Stomach (tissue), 9 donors: Measurements from ENCODE around the gene ROCK2. TPM values are rescaled to one million over a fixed set of nuclear protein-coding genes. Genes with fewer than 3 reads are reported as not detected.
"Not testable (repeated sequence)": the region's sequence is repeated elsewhere in the genome, so short reads cannot be mapped to it uniquely, and the experiment has no call there.

Source experiments
- DNase-seq, 2 donors: peaks; one replicate each; pipeline versions ENCODE4 v3.0.0 to v3.0.0-alpha.2; 2013 to 2019
- H3K27ac ChIP-seq, 5 donors: fragments of 200-600 bp in 4 of 5; sonication (generic) in 4 of 5; one replicate each; pipeline ENCODE4 v1.5.1; 2013 to 2019; ENCODE audit warnings: mild to moderate bottlenecking in 1 of 5, moderate library complexity in 1 of 5
- H3K27me3 ChIP-seq, 3 donors: fragments of 200-600 bp; sonication (generic); one replicate each; pipeline ENCODE4 v1.5.1; 2017 to 2019; ENCODE audit warnings: mixed run types in 1 of 3
- H3K36me3 ChIP-seq, 4 donors: fragments of 200-600 bp; sonication (generic); 1 replicate in 3 of 4; 2 replicates in 1 of 4; pipeline ENCODE4 v1.5.1; 2016 to 2019
- H3K4me1 ChIP-seq, 4 donors: fragments of 200-600 bp; sonication (generic); one replicate each; pipeline ENCODE4 v1.5.1; 2016 to 2019
- H3K4me3 ChIP-seq, 4 donors: fragments of 200-600 bp; sonication (generic) in 3 of 4; one replicate each; pipeline ENCODE4 v1.5.1; 2016 to 2019; ENCODE audit warnings: mild to moderate bottlenecking in 1 of 4
- H3K9me3 ChIP-seq, 4 donors: fragments of 200-600 bp; sonication (generic); one replicate each; pipeline ENCODE4 v1.5.1; 2016 to 2019
- CTCF ChIP-seq, 7 experiments: fragments of 450-650 bp in 4 of 7; fragments of 200-600 bp in 3 of 7; sonication (generic) in 3 of 7; IDR thresholded peaks; one replicate each; pipeline ENCODE4 v1.5.1; 2016 to 2019; ENCODE audit warnings: antibody characterized with exemption in 7 of 7, control low read depth in 2 of 7, mild to moderate bottlenecking in 1 of 7
- EP300 ChIP-seq: sonication (generic); formaldehyde crosslinking; IDR thresholded peaks from one replicate; pipeline ENCODE4 v1.6.1; 2017; ENCODE audit warnings: antibody characterized with exemption
- POLR2A ChIP-seq, 4 donors: fragments of 450-650 bp; IDR thresholded peaks; one replicate each; pipeline ENCODE4 v1.6.1; 2016; ENCODE audit warnings: antibody characterized with exemption in 4 of 4, control low read depth in 2 of 4, mild to moderate bottlenecking in 1 of 4, moderate library complexity in 1 of 4
- POLR2AphosphoS5 ChIP-seq, 3 donors: sonication (generic); formaldehyde crosslinking; IDR thresholded peaks; one replicate each; pipeline ENCODE4 v1.6.1; 2016; ENCODE audit warnings: antibody characterized with exemption in 3 of 3
- WGBS, 5 donors: extraction: QIAGEN DNeasy Blood & Tissue Kit in 3 of 5; methylation state at CpG; one replicate each; pipeline versions ENCODE4 v1.1.5 to v1.1.7; 2013 to 2018; 5-methylcytosine and 5-hydroxymethylcytosine counted together
- intact Hi-C: fragments of 100-400 bp; cut with DNase I; formaldehyde crosslinking; loops from one replicate; pipeline ENCODE4 v1.15.1; 2023; ENCODE audit warnings: low total_unique reads
- polyA plus RNA-seq, 3 donors: library from polyadenylated mRNA; stranded (reverse); fragments of 200-250 nt; gene quantifications; one replicate each; pipeline ENCODE4 v1.2.3, GENCODE V29; 2013
- total RNA-seq, 5 donors: library from RNA; depleted of rRNA; stranded (reverse); fragments of >200 nt; gene quantifications; one replicate each; pipeline versions ENCODE4 v1.1.0 to v1.2.3, GENCODE V29; 2014 to 2016
- donor health status: healthy with polysubstance abuse.
- donor health status: Bipolar disorder and iron deficiency.
- donor health status: healthy.

Gene ROCK2
- total and polyA plus RNA-seq, 8 donors, result 5.6 to 113 (median 35.9) TPM

- Histone ChIP-seq H3K9me3 (no peaks in the 10 kb centered on the region), H3K27ac (no peak overlapping the region), H3K27me3 (no peaks in the 10 kb centered on the region), H3K4me1 (peaks cover 0 to 34% (median 10%) of the 10 kb centered on the region in 4 donors), H3K36me3 (peaks cover 0 to 8% (median 0%) of the 10 kb centered on the region in 4 donors), H3K4me3 (no peak overlapping the region)
- TF ChIP-seq CTCF (IDR thresholded peaks at IDR 0.05) (no peak), POLR2A (IDR thresholded peaks at IDR 0.05) (no peak), EP300 (no peak), POLR2AphosphoS5 (IDR thresholded peaks at IDR 0.05) (no peak)
- intact Hi-C loops, result loop anchor here (5.0 kb wide), 1 partner anchor 176 kb away; no protein-coding TSS in a partner anchor
- WGBS, 5 donors, result 64 to 73% (median 70%) methylated on average over 3 of the region's 3 CpGs
- DNase-seq, result no peak
These were observed 108.1 kb downstream of the ROCK2 start for GRCh38 chr2:11236335-11236734.

- no peak for DNase-seq
- intact Hi-C loops, result loop anchor here (5.0 kb wide), 1 partner anchor 177 kb away; no protein-coding TSS in a partner anchor
- Histone ChIP-seq H3K36me3 (peaks cover 0 to 8% (median 0%) of the 10 kb centered on the region in 4 donors), H3K27ac (no peak overlapping the region), H3K27me3 (no peaks in the 10 kb centered on the region), H3K4me1 (peaks cover 0 to 34% (median 10%) of the 10 kb centered on the region in 4 donors), H3K4me3 (no peak overlapping the region), H3K9me3 (no peaks in the 10 kb centered on the region)
- TF ChIP-seq CTCF (IDR thresholded peaks at IDR 0.05) (no peak), POLR2A (IDR thresholded peaks at IDR 0.05) (no peak), POLR2AphosphoS5 (IDR thresholded peaks at IDR 0.05) (no peak), EP300 (no peak)
- 26 to 48% (median 31%) methylated on average over 2 of the region's 2 CpGs for whole genome bisulfite sequencing, 5 donors
These were observed 108.9 kb downstream of the ROCK2 start for GRCh38 chr2:11235583-11235982.

GRCh38 chr2:11234309-11234708 is 110.1 kb downstream of the ROCK2 start:
- H3K27me3 ChIP-seq, result no peaks in the 10 kb centered on the region
- TF ChIP-seq CTCF (IDR thresholded peaks at IDR 0.05) (peak in 5 of 7 experiments; percentile 22 to 66 (median 55)), EP300 (no peak)
- H3K9me3 ChIP-seq, result no peaks in the 10 kb centered on the region
- H3K36me3 ChIP-seq, result peaks cover 0 to 8% (median 0%) of the 10 kb centered on the region in 4 donors
- 45 to 85% (median 59%) methylated on average over 1 of the region's 1 CpG for WGBS, 5 donors
- DNase-seq, result peak in 1 of 2 donors; percentile 29
- H3K27ac ChIP-seq, result no peak overlapping the region
- intact Hi-C loops, result no loop called here
- H3K4me1 ChIP-seq, result peaks cover 0 to 27% (median 10%) of the 10 kb centered on the region in 4 donors
- H3K4me3 ChIP-seq, result no peak overlapping the region

GRCh38 chr2:11231193-11231592 is 113.2 kb downstream of the ROCK2 start:
- Histone ChIP-seq H3K36me3 (peaks cover 0 to 14% (median 6%) of the 10 kb centered on the region in 4 donors), H3K4me1 (peaks cover 0 to 23% (median 9%) of the 10 kb centered on the region in 4 donors)
- H3K27ac ChIP-seq, H3K27me3 ChIP-seq, H3K9me3 ChIP-seq, intact Hi-C loops, H3K4me3 ChIP-seq, DNase-seq: not testable (repeated sequence)
- WGBS, 5 donors, result 84 to 97% (median 92%) methylated on average over 11 of the region's 11 CpGs

- H3K9me3 ChIP-seq, result no peaks in the 10 kb centered on the region
- WGBS, 5 donors, result 26 to 56% (median 29%) methylated on average over 1 of the region's 1 CpG
- H3K4me3 ChIP-seq, result no peak overlapping the region
- peaks cover 0 to 14% (median 11%) of the 10 kb centered on the region in 4 donors for H3K36me3 ChIP-seq
- TF ChIP-seq CTCF (IDR thresholded peaks at IDR 0.05), result no peak
- TF ChIP-seq POLR2A (IDR thresholded peaks at IDR 0.05), result no peak
- no peak for TF ChIP-seq POLR2AphosphoS5 (IDR thresholded peaks at IDR 0.05)
- TF ChIP-seq EP300, result no peak
- intact Hi-C loops, result no loop called here
- no peak overlapping the region for H3K27ac ChIP-seq
- peaks cover 0 to 10% (median 0%) of the 10 kb centered on the region in 4 donors for H3K4me1 ChIP-seq
- no peak for DNase-seq
- H3K27me3 ChIP-seq, result no peaks in the 10 kb centered on the region
These were observed 115.7 kb downstream of the ROCK2 start for GRCh38 chr2:11228692-11229091.
